LoVo (cell line): ENCODE measurements around the gene CENPI.
"Not testable (repeated sequence)": the region's sequence is repeated elsewhere in the genome, so short reads cannot be mapped to it uniquely, and the experiment has no call there.

ENCODE experiments used
- DNase-seq: peaks from one replicate; pipeline ENCODE4 v3.0.0-alpha.2; 2016; ENCODE audit warnings: low spot score

Gene CENPI, protein sequence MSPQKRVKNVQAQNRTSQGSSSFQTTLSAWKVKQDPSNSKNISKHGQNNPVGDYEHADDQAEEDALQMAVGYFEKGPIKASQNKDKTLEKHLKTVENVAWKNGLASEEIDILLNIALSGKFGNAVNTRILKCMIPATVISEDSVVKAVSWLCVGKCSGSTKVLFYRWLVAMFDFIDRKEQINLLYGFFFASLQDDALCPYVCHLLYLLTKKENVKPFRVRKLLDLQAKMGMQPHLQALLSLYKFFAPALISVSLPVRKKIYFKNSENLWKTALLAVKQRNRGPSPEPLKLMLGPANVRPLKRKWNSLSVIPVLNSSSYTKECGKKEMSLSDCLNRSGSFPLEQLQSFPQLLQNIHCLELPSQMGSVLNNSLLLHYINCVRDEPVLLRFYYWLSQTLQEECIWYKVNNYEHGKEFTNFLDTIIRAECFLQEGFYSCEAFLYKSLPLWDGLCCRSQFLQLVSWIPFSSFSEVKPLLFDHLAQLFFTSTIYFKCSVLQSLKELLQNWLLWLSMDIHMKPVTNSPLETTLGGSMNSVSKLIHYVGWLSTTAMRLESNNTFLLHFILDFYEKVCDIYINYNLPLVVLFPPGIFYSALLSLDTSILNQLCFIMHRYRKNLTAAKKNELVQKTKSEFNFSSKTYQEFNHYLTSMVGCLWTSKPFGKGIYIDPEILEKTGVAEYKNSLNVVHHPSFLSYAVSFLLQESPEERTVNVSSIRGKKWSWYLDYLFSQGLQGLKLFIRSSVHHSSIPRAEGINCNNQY

GRCh38 chrX:101097546-101098453 lies at the start of gene CENPI:
CENPI (plus strand) TSS chrX:101098204; CDS start chrX:101101071, 2,867 bp downstream.
- peak; percentile 86 for DNase-seq

DNA sequence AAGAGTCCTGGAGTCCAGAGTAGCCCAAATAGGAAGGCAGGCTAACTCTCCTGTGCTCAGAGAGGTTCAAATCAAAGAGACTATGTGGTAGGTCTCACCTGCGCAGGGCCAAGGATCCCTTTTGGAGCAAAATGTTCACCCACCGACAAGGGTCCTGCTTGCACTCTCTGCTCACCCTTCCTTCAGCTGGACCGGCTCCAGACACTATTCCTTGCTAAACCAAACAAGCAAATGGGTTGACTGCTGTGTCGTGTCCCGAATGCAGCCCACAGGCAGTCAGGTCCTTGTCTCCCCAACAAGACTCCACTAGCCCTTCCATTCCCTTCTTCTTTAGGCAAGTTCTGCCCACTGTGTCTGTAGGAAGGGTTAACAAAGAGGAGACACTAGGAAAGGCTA lies 46.9 kb upstream of the CENPI start:
- no peak for DNase-seq

DNA sequence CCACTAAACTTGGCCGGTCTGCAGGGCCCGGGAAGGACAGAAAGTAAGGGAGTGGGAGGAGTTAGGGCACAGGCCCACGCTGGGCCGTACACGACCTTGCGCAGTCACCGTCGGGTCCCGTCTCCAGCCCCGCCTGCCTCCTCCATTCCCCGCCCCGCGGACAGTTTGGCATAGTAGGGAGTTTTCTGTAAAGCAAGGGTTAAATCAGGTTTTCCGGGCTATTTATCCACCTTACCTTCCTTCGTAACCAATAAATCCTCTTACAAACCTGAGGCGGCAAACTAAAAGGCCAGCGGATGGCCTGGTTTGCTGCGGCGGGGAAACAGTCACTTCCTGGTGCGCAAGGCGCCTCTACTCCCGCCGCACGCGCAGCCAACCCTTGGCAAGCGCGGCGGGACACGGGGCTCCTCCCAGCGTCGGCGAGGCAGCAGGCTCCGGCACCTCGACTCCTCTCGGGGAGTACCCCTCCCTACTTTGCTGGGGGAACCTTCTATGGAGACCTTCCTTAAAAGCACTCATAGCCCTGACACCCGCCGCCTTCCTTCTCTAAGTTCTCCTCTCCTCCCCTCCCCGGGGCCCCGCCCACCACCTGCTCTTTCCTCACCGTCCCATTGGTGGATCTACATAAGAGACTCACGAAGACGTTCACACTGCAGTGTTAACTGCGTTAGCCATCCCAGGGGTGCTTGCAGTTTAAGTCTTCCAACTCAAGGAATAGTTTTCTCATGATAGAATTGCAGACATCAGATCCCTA lies 46.3 kb upstream of the CENPI start, which contains the start of gene TRMT2B:
Gene TRMT2B, minus strand, starts transcription at position 563 of the 754 bp plus-strand sequence. CDS start 9,822 bp downstream, outside the sequence.
- DNase-seq, result peak; percentile 65

- not testable (repeated sequence) for DNase-seq
Measured at GRCh38 chrX:101056551-101056950, 41.5 kb upstream of the CENPI start.

GRCh38 chrX:101057093-101057714 lies 40.8 kb upstream of the CENPI start:
- no peak for DNase-seq

DNA sequence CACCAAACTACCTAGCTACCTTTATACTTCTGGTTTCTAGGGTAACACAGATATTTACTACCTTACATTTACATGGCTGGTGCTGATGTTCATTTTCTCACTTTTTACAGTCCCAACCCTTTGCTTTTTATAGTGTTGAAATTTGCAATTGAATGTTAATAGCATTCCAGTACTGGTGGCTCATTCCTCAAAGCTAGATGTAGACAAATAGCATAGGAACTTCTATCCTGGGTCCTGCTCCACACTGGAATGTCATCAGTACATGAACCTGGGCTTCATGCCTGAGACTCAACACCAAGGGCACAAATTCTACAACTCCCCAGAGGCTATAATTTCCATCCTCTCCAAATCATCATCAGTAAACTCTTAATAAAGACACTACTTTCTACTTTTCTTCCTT lies 35.8 kb upstream of the CENPI start:
- no peak for DNase-seq

DNA sequence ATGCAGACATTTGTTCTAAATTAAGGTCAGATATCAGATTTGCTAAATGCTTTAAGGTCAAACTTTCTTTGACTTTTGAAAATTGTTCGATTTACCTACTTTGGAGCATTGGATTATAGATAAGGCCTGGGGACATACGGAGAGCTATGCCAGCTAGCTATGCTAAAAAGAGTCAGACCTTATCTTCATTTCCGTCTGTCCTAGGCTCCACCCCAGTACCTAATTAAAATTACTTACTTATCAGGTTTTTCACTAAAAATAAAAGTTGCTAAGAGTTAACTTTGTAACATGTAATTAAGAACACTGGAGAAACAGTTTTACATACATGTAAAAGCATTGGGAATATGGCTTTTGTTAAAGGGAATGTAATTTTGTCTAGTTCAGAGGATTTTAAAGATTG lies 26.4 kb upstream of the CENPI start:
- no peak for DNase-seq

- no peak for DNase-seq
Measured at GRCh38 chrX:101078716-101079598, 19.0 kb upstream of the CENPI start, which contains the start of gene TMEM35A. TMEM35A (plus strand) TSS chrX:101078879; CDS start chrX:101079003, 124 bp downstream.

DNA sequence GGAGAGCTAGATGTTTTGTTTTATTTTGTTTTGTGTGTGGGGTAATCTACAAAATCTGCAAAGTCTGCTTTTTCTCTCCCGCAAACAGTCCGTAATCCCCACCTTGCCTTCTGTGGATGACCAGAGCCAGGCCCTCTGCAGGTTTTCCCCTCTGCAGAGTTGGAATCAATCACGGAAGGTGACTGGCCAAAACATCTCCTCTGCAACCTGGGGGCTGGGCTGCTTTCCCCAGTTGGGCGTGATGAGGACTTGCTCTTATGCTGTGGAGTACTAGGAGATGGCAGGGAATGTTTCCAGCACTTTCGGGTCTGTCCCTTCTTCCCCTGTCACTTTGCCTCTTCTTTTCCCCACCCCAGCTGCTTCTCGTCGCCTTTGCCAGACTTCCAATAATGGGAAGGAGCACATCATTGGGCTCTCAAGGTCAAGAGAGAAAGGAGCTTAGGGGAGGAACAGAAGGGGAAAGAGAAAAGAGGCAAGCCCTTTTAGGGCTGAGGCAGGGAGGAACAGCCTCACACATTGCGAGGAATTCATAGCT lies 18.2 kb upstream of the CENPI start:
- DNase-seq, result no peak

- no peak for DNase-seq
Measured at GRCh38 chrX:101080326-101081124, 17.5 kb upstream of the CENPI start.

DNA sequence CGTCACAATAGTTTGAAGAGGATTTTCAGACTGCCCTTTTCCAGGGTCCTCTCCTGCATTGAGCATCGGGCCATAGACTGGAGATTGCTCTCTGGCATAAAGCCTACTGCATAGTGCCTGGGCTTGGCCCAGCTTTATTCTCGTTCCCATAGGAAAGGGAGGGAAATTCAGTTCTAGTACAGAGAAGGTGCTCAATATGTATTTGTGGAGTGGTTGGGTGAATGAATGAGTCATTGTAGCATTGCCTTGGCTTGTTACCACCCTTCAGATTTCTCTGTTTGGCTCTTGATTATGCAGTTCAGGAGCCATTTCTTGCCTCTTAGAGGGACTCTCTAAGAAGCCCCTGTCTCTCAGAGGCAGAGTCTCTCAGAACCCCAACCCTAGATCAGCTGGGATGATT lies 16.8 kb upstream of the CENPI start:
- no peak for DNase-seq

DNA sequence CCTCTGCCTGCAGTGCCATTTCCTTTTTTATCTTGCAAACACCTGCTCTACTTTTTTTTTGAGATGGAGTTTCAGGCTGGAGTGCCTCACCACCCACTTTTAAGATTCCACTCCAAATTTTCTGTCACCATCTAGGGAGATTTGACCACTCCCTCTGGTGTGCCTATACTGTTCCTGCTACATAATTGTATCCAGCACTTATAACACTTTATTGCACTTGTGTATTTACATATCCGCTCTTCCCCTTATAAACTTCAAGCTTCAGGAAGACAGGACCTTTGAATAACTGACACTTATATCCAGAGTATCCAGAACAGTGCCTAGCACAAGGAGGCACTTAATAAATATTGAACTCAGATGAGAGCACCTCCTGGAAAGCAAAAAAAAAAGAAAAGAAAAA lies 6.2 kb upstream of the CENPI start:
- no peak for DNase-seq

GRCh38 chrX:101108284-101108683 lies 10.3 kb downstream of the CENPI start:
- no peak for DNase-seq

DNA sequence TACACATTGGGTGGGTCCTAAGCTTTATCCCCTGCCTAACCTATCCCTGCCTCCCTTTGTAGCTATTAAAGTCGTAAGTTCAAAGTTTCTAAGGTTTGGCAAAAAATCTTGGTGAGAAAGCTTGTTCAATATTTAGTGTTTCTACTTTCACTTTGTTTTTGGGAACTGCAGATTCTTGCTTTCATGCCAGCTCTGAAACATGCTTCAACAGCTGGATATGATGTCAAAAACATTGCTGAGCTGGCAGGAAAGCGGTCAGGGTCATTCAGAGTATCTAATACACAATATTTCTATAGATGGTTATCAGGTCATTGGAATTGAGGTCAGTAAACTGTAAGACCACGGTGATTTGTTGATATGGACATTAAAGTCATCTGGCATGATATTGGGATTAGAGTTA lies 19.7 kb downstream of the CENPI start:
- no peak for DNase-seq

- DNase-seq, result no peak
Measured at GRCh38 chrX:101136235-101136634, 38.2 kb downstream of the CENPI start.
